Measurements from ENCODE around the gene FSIP2. TPM values are rescaled to one million over a fixed set of nuclear protein-coding genes. Genes with fewer than 3 reads are reported as not detected.

The FSIP2 gene
- total RNA-seq, 1 experiment from 2014 or later: 2.2 TPM

GRCh38 chr2:185857691-185858090, 119.1 kb downstream of the FSIP2 start:
- DNase-seq (ENCODE audit: low spot score): no peak
- Mint-ChIP-seq H3K36me3 (peaks cover 3% of the 10 kb centered on the region; the same call in 1 of the 2 replicates), H3K9me3 (peaks cover 4% of the 10 kb centered on the region), H3K4me3 (no peak overlapping the region), H3K4me1 (peaks cover 8% of the 10 kb centered on the region), H3K27me3 (ENCODE audit: low read depth) (no peaks in the 10 kb centered on the region), H3K27ac (no peak overlapping the region)
- POLR2A ChIA-PET: no interaction called here
- no peak for ATAC-seq
- CTCF ChIA-PET: no interaction called here
- TF ChIP-seq ATF1 (CRISPR knock-in tag; IDR thresholded peaks at IDR 0.05): no peak
- TF ChIP-seq NFYB (CRISPR knock-in tag; conservative IDR thresholded peaks at IDR 0.05; ENCODE audit: low read depth): no peak
- TF ChIP-seq TCF7 (CRISPR knock-in tag; IDR thresholded peaks at IDR 0.05; ENCODE audit: low read depth): no peak
- no peak for TF ChIP-seq NFATC4 (CRISPR knock-in tag; IDR thresholded peaks at IDR 0.05)
- TF ChIP-seq JUN (CRISPR knock-in tag; IDR thresholded peaks at IDR 0.05): no peak

DNA sequence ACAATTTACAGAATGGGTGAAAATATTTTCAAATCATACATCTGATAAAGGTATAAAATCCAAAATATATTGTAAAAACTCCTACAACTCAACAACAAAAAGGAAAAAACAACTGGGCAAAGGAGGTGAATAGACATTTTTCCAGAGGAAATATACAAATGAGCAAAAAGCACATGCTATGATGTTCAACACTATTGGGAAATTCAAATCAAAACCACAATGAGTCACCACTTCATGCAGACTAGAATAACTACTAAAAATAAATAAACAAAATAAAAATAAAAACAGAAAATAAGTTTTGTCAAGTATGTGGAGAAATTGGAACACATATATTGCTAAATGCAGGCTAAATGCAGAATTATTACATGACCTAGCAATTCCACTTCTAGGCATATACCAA, 120.9 kb downstream of the FSIP2 start:
- Mint-ChIP-seq H3K27me3 (ENCODE audit: low read depth) (no peaks in the 10 kb centered on the region), H3K27ac (no peak overlapping the region), H3K4me1 (peaks cover 26% of the 10 kb centered on the region), H3K9me3 (peaks cover 5% of the 10 kb centered on the region), H3K4me3 (no peak overlapping the region), H3K36me3 (peaks cover 4% of the 10 kb centered on the region)
- DNase-seq (ENCODE audit: low spot score) (no peak), ATAC-seq (no peak)
- no peak for TF ChIP-seq CDX4 (CRISPR knock-in tag; IDR thresholded peaks at IDR 0.05; ENCODE audit: borderline replicate concordance)
- TF ChIP-seq, protein P1, sequence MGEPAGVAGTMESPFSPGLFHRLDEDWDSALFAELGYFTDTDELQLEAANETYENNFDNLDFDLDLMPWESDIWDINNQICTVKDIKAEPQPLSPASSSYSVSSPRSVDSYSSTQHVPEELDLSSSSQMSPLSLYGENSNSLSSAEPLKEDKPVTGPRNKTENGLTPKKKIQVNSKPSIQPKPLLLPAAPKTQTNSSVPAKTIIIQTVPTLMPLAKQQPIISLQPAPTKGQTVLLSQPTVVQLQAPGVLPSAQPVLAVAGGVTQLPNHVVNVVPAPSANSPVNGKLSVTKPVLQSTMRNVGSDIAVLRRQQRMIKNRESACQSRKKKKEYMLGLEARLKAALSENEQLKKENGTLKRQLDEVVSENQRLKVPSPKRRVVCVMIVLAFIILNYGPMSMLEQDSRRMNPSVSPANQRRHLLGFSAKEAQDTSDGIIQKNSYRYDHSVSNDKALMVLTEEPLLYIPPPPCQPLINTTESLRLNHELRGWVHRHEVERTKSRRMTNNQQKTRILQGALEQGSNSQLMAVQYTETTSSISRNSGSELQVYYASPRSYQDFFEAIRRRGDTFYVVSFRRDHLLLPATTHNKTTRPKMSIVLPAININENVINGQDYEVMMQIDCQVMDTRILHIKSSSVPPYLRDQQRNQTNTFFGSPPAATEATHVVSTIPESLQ (CRISPR knock-in tag; IDR thresholded peaks at IDR 0.05): no peak
- no peak for TF ChIP-seq USF2 (CRISPR knock-in tag; IDR thresholded peaks at IDR 0.05)
- ChIA-PET POLR2A (no interaction called here), CTCF (no interaction called here)

DNA sequence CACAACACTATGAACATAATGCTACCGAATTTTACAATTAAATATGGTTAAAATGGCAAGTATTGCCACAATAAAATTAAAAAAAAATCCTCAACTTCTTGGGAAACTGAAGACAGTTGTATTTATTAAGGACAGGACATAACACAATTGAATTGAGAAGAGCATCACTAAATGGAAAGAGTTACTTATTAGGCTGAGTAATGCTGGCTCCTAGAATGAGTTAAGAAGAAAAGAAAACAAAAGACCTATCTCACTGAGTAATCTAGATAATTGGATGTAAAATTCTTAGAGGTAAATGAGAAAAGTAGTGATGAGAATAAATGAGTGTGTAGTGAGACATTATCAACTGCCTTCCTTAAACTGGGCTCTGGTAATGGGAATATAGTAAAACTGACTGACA, 121.7 kb downstream of the FSIP2 start:
- H3K4me3 Mint-ChIP-seq: no peak overlapping the region
- ATAC-seq: no peak
- no peaks in the 10 kb centered on the region for H3K27me3 Mint-ChIP-seq (ENCODE audit: low read depth)
- peaks cover 5% of the 10 kb centered on the region for H3K9me3 Mint-ChIP-seq
- POLR2A ChIA-PET: no interaction called here
- peaks cover 4% of the 10 kb centered on the region for H3K36me3 Mint-ChIP-seq
- H3K27ac Mint-ChIP-seq: no peak overlapping the region
- H3K4me1 Mint-ChIP-seq: peaks cover 28% of the 10 kb centered on the region
- CTCF ChIA-PET: no interaction called here
- TF ChIP-seq USF2 (CRISPR knock-in tag; IDR thresholded peaks at IDR 0.05): no peak
- TF ChIP-seq, protein P1 (CRISPR knock-in tag; IDR thresholded peaks at IDR 0.05): no peak
- TF ChIP-seq ZNF423 (CRISPR knock-in tag; IDR thresholded peaks at IDR 0.05): no peak
- TF ChIP-seq ATF2 (CRISPR knock-in tag; IDR thresholded peaks at IDR 0.05; ENCODE audit: borderline replicate concordance, low read depth): no peak
- TF ChIP-seq NR2C2 (CRISPR knock-in tag; IDR thresholded peaks at IDR 0.05): no peak
- TF ChIP-seq JUN (CRISPR knock-in tag; IDR thresholded peaks at IDR 0.05): no peak
- TF ChIP-seq TCF7 (CRISPR knock-in tag; IDR thresholded peaks at IDR 0.05; ENCODE audit: low read depth): no peak
- TF ChIP-seq ZBTB21 (CRISPR knock-in tag; IDR thresholded peaks at IDR 0.05; ENCODE audit: borderline replicate concordance): no peak
- TF ChIP-seq, protein P2, sequence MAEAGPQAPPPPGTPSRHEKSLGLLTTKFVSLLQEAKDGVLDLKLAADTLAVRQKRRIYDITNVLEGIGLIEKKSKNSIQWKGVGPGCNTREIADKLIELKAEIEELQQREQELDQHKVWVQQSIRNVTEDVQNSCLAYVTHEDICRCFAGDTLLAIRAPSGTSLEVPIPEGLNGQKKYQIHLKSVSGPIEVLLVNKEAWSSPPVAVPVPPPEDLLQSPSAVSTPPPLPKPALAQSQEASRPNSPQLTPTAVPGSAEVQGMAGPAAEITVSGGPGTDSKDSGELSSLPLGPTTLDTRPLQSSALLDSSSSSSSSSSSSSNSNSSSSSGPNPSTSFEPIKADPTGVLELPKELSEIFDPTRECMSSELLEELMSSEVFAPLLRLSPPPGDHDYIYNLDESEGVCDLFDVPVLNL (CRISPR knock-in tag; IDR thresholded peaks at IDR 0.05; ENCODE audit: borderline replicate concordance, low read depth): no peak
- no peak for TF ChIP-seq NFYB (CRISPR knock-in tag; conservative IDR thresholded peaks at IDR 0.05; ENCODE audit: low read depth)
- no peak for DNase-seq (ENCODE audit: low spot score)
